Liver (tissue), 9 donors: ENCODE data around the gene KLK14. TPM values are rescaled to one million over a fixed set of nuclear protein-coding genes. Genes with fewer than 3 reads are reported as not detected.

Source experiments
- DNase-seq: peaks from one replicate; pipeline ENCODE4 v3.0.0-alpha.2; 2017; ENCODE audit warnings: low spot score
- H3K27ac ChIP-seq, 2 donors: one replicate each; pipeline ENCODE4 v1.7.0; 2013; ENCODE audit warnings: inconsistent platforms in 2 of 2, low read length in 2 of 2, control low read depth in 1 of 2, low read depth in 1 of 2, mild to moderate bottlenecking in 1 of 2
- H3K27me3 ChIP-seq, 4 donors: one replicate each; pipeline versions ENCODE4 v1.6.1 to v1.7.0; 2013; ENCODE audit warnings: low read length in 3 of 4, inconsistent platforms in 1 of 4, mild to moderate bottlenecking in 1 of 4, moderate library complexity in 1 of 4; ENCODE audit not compliant: control insufficient read depth in 4 of 4, insufficient read depth in 4 of 4
- H3K36me3 ChIP-seq, 4 donors: one replicate each; pipeline versions ENCODE4 v1.6.1 to v1.7.0; 2013; ENCODE audit warnings: low read length in 3 of 4, mild to moderate bottlenecking in 3 of 4, low read depth in 1 of 4, moderate library complexity in 1 of 4; ENCODE audit not compliant: control insufficient read depth in 4 of 4, insufficient read depth in 3 of 4
- H3K4me1 ChIP-seq, 4 donors: one replicate each; pipeline versions ENCODE4 v1.6.1 to v1.7.0; 2013; ENCODE audit warnings: low read length in 3 of 4, mild to moderate bottlenecking in 3 of 4, moderate library complexity in 1 of 4; ENCODE audit not compliant: control insufficient read depth in 4 of 4, insufficient read depth in 4 of 4
- H3K4me3 ChIP-seq, 3 donors: one replicate each; pipeline versions ENCODE4 v1.6.1 to v1.7.0; 2013; ENCODE audit warnings: low read length in 3 of 3, control low read depth in 1 of 3, low read depth in 1 of 3, mild to moderate bottlenecking in 1 of 3
- H3K9ac ChIP-seq, 2 donors: one replicate each; pipeline ENCODE4 v1.7.0; 2013; ENCODE audit warnings: low read length in 2 of 2, mild to moderate bottlenecking in 2 of 2, moderate library complexity in 2 of 2, control low read depth in 1 of 2, low read depth in 1 of 2
- H3K9me3 ChIP-seq, 4 donors: one replicate each; pipeline versions ENCODE4 v1.6.1 to v1.7.0; 2013; ENCODE audit warnings: low read length in 3 of 4; ENCODE audit not compliant: control insufficient read depth in 4 of 4
- EGR1 ChIP-seq, 2 donors: IDR thresholded peaks; 2 replicates each; pipeline ENCODE4 v1.6.1; 2016 to 2018; ENCODE audit warnings: antibody characterized with exemption in 2 of 2, low read depth in 2 of 2
- FOXA1 ChIP-seq: IDR thresholded peaks from 2 replicates; pipeline ENCODE4 v1.6.1; 2016; ENCODE audit warnings: antibody characterized with exemption
- FOXA2 ChIP-seq: IDR thresholded peaks from 2 replicates; pipeline ENCODE4 v1.6.1; 2016; ENCODE audit warnings: antibody characterized with exemption
- GABPA ChIP-seq, 2 donors: IDR thresholded peaks in 1 of 2; conservative IDR thresholded peaks in 1 of 2; 2 replicates each; pipeline ENCODE4 v1.6.1; 2016; ENCODE audit warnings: antibody characterized with exemption in 2 of 2, mild to moderate bottlenecking in 1 of 2, moderate library complexity in 1 of 2
- HNF4A ChIP-seq, 2 donors: conservative IDR thresholded peaks; 2 replicates each; pipeline ENCODE4 v1.6.1; 2016; ENCODE audit warnings: antibody characterized with exemption in 2 of 2, mild to moderate bottlenecking in 2 of 2
- HNF4G ChIP-seq: IDR thresholded peaks from 2 replicates; pipeline ENCODE4 v1.6.1; 2016; ENCODE audit warnings: antibody characterized with exemption
- JUND ChIP-seq, 2 donors: IDR thresholded peaks; 2 replicates each; pipeline ENCODE4 v1.6.1; 2016; ENCODE audit warnings: antibody characterized with exemption in 2 of 2
- RAD21 ChIP-seq, 2 donors: IDR thresholded peaks; 2 replicates each; pipeline ENCODE4 v1.6.1; 2016; ENCODE audit warnings: antibody characterized with exemption in 2 of 2, mild to moderate bottlenecking in 2 of 2
- RXRA ChIP-seq, 2 donors: IDR thresholded peaks; 2 replicates each; pipeline ENCODE4 v1.6.1; 2017 to 2018; ENCODE audit warnings: antibody characterized with exemption in 2 of 2, mild to moderate bottlenecking in 1 of 2
- SP1 ChIP-seq: IDR thresholded peaks from 2 replicates; pipeline ENCODE4 v1.6.1; 2018; ENCODE audit warnings: antibody characterized with exemption, mild to moderate bottlenecking
- TAF1 ChIP-seq: conservative IDR thresholded peaks from 2 replicates; pipeline ENCODE4 v1.6.1; 2016; ENCODE audit warnings: antibody characterized with exemption, mild to moderate bottlenecking
- YY1 ChIP-seq: IDR thresholded peaks from 2 replicates; pipeline ENCODE4 v1.6.1; 2016; ENCODE audit warnings: antibody characterized with exemption, mild to moderate bottlenecking
- WGBS: extraction: QIAGEN DNeasy Blood & Tissue Kit; methylation state at CpG from one replicate; pipeline ENCODE4 v1.1.7; 2013; 5-methylcytosine and 5-hydroxymethylcytosine counted together
- polyA plus RNA-seq, 2 donors: library from polyadenylated mRNA; stranded (reverse) in 1 of 2; unstranded in 1 of 2; fragments of 200-250 nt in 1 of 2; fragments of >200 nt in 1 of 2; fragmentation: Nextera tagmentation in 1 of 2; extraction: Ambion mirVana in 1 of 2; gene quantifications; one replicate each; pipeline versions ENCODE4 v1.2.1 to v1.2.3, GENCODE V29; 2013 to 2015
- total RNA-seq, 2 donors: library from RNA; depleted of rRNA; stranded (reverse); fragments of >200 nt; gene quantifications; one replicate each; pipeline ENCODE4 v1.2.3, GENCODE V29; 2014
- TF ChIP-seq, protein P1 (sequence below): IDR thresholded peaks from 2 replicates; pipeline ENCODE4 v1.6.1; 2016; ENCODE audit warnings: antibody characterized with exemption, mild to moderate bottlenecking
- TF ChIP-seq, protein P2 (sequence below): fragments of 150-350 bp; IDR thresholded peaks from 2 replicates; pipeline ENCODE4 v1.5.1; 2017; ENCODE audit warnings: improper control_type of control experiment, low read depth, low read length; ENCODE audit not compliant: missing input control
- TF ChIP-seq, protein P3 (sequence below): IDR thresholded peaks from 2 replicates; pipeline ENCODE4 v1.6.1; 2016; ENCODE audit warnings: antibody characterized with exemption
- TF ChIP-seq, protein P4 (sequence below): IDR thresholded peaks from 2 replicates; pipeline ENCODE4 v1.6.1; 2016; ENCODE audit warnings: antibody characterized with exemption
- donor health status: healthy.
- donor health status: healthy.
- donor health status: healthy.
- donor health status: healthy.
- donor health status: healthy.

Gene KLK14
- total and polyA plus RNA-seq, 4 donors, result 0.06 TPM; not detected in 3

DNA sequence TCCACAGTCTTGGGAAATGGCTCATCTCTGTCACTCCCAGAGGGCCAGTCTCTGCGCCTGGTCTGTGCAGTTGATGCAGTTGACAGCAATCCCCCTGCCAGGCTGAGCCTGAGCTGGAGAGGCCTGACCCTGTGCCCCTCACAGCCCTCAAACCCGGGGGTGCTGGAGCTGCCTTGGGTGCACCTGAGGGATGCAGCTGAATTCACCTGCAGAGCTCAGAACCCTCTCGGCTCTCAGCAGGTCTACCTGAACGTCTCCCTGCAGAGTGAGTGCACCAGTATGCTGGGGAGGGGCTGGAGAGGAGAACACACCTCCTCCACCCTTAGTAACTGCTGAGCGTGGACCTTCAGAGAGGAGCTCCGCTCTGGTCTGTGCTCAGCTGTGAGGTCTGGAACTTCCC lies 44.3 kb upstream of the KLK14 start:
- DNase-seq, result no peak
- Histone ChIP-seq H3K27ac (peak overlapping the region; percentile 69 to 70), H3K9ac (peak overlapping the region in 1 of 2 donors; percentile 3), H3K9me3 (no peaks in the 10 kb centered on the region), H3K27me3 (no peaks in the 10 kb centered on the region), H3K36me3 (peaks cover 0 to 4% (median 0%) of the 10 kb centered on the region in 4 donors), H3K4me1 (peaks cover 0 to 24% (median 11%) of the 10 kb centered on the region in 4 donors), H3K4me3 (peak overlapping the region in 1 of 3 donors; percentile 19)
- TF ChIP-seq RAD21 (IDR thresholded peaks at IDR 0.05), result no peak
- no peak for TF ChIP-seq YY1
- TF ChIP-seq FOXA2, result no peak
- no peak for TF ChIP-seq EGR1 (IDR thresholded peaks at IDR 0.05; ENCODE audit: low read depth in 2 of 2)
- TF ChIP-seq JUND (IDR thresholded peaks at IDR 0.05), result no peak
- TF ChIP-seq, protein P1, sequence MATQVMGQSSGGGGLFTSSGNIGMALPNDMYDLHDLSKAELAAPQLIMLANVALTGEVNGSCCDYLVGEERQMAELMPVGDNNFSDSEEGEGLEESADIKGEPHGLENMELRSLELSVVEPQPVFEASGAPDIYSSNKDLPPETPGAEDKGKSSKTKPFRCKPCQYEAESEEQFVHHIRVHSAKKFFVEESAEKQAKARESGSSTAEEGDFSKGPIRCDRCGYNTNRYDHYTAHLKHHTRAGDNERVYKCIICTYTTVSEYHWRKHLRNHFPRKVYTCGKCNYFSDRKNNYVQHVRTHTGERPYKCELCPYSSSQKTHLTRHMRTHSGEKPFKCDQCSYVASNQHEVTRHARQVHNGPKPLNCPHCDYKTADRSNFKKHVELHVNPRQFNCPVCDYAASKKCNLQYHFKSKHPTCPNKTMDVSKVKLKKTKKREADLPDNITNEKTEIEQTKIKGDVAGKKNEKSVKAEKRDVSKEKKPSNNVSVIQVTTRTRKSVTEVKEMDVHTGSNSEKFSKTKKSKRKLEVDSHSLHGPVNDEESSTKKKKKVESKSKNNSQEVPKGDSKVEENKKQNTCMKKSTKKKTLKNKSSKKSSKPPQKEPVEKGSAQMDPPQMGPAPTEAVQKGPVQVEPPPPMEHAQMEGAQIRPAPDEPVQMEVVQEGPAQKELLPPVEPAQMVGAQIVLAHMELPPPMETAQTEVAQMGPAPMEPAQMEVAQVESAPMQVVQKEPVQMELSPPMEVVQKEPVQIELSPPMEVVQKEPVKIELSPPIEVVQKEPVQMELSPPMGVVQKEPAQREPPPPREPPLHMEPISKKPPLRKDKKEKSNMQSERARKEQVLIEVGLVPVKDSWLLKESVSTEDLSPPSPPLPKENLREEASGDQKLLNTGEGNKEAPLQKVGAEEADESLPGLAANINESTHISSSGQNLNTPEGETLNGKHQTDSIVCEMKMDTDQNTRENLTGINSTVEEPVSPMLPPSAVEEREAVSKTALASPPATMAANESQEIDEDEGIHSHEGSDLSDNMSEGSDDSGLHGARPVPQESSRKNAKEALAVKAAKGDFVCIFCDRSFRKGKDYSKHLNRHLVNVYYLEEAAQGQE, result no peak
- TF ChIP-seq SP1, result no peak
- TF ChIP-seq GABPA (IDR thresholded peaks at IDR 0.05 in 1 of 2, conservative IDR thresholded peaks at IDR 0.05 in 1 of 2), result no peak
- TF ChIP-seq RXRA (IDR thresholded peaks at IDR 0.05), result no peak
- TF ChIP-seq, protein P2, sequence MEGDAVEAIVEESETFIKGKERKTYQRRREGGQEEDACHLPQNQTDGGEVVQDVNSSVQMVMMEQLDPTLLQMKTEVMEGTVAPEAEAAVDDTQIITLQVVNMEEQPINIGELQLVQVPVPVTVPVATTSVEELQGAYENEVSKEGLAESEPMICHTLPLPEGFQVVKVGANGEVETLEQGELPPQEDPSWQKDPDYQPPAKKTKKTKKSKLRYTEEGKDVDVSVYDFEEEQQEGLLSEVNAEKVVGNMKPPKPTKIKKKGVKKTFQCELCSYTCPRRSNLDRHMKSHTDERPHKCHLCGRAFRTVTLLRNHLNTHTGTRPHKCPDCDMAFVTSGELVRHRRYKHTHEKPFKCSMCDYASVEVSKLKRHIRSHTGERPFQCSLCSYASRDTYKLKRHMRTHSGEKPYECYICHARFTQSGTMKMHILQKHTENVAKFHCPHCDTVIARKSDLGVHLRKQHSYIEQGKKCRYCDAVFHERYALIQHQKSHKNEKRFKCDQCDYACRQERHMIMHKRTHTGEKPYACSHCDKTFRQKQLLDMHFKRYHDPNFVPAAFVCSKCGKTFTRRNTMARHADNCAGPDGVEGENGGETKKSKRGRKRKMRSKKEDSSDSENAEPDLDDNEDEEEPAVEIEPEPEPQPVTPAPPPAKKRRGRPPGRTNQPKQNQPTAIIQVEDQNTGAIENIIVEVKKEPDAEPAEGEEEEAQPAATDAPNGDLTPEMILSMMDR, result no peak
- no peak for TF ChIP-seq HNF4G
- no peak for TF ChIP-seq FOXA1
- TF ChIP-seq, protein P3, sequence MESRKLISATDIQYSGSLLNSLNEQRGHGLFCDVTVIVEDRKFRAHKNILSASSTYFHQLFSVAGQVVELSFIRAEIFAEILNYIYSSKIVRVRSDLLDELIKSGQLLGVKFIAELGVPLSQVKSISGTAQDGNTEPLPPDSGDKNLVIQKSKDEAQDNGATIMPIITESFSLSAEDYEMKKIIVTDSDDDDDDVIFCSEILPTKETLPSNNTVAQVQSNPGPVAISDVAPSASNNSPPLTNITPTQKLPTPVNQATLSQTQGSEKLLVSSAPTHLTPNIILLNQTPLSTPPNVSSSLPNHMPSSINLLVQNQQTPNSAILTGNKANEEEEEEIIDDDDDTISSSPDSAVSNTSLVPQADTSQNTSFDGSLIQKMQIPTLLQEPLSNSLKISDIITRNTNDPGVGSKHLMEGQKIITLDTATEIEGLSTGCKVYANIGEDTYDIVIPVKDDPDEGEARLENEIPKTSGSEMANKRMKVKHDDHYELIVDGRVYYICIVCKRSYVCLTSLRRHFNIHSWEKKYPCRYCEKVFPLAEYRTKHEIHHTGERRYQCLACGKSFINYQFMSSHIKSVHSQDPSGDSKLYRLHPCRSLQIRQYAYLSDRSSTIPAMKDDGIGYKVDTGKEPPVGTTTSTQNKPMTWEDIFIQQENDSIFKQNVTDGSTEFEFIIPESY, result no peak
- WGBS, result 59% methylated on average over 6 of the region's 6 CpGs

DNA sequence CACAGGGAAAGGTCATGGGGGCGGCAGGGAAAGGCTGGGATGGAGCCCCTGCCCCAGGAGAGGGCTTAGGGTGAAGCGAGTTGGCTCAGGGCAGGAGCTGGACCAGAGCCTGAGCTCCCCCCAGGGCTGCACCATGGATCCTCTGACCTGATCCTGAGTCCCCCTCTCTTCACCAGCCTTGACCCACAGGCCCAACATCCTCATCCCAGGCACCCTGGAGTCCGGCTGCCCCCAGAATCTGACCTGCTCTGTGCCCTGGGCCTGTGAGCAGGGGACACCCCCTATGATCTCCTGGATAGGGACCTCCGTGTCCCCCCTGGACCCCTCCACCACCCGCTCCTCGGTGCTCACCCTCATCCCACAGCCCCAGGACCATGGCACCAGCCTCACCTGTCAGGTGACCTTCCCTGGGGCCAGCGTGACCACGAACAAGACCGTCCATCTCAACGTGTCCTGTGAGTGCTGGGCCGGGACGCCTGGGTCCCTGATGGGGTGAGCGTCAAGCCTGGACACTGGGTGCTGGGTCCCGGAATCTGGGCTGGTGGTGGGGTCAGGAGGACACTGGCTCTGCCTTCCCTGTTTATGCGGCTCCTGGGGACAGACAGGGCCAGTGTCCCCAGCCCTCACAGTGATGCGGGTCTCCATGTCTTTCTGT lies 42.9 kb upstream of the KLK14 start:
- Histone ChIP-seq H3K4me3 (peak overlapping the region; percentile 19 to 34 (median 26)), H3K9me3 (no peaks in the 10 kb centered on the region), H3K9ac (peak overlapping the region in 1 of 2 donors; percentile 50), H3K36me3 (peaks cover 0 to 2% (median 0%) of the 10 kb centered on the region in 4 donors), H3K27me3 (no peaks in the 10 kb centered on the region), H3K4me1 (peaks cover 0 to 21% (median 9%) of the 10 kb centered on the region in 4 donors), H3K27ac (peak overlapping the region; percentile 69 to 70)
- 81% methylated on average over 16 of the region's 16 CpGs for WGBS
- DNase-seq, result no peak
- TF ChIP-seq, protein P1, result no peak
- TF ChIP-seq, protein P2, result no peak
- TF ChIP-seq FOXA1 (no peak), TAF1 (no peak), RAD21 (IDR thresholded peaks at IDR 0.05) (no peak), YY1 (no peak), JUND (IDR thresholded peaks at IDR 0.05) (no peak), SP1 (no peak), HNF4A (conservative IDR thresholded peaks at IDR 0.05) (no peak), EGR1 (IDR thresholded peaks at IDR 0.05; ENCODE audit: low read depth in 2 of 2) (no peak), FOXA2 (no peak), GABPA (IDR thresholded peaks at IDR 0.05 in 1 of 2, conservative IDR thresholded peaks at IDR 0.05 in 1 of 2) (no peak)
- TF ChIP-seq, protein P4, sequence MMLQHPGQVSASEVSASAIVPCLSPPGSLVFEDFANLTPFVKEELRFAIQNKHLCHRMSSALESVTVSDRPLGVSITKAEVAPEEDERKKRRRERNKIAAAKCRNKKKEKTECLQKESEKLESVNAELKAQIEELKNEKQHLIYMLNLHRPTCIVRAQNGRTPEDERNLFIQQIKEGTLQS, result no peak
